ENCODE data around the gene HMCN1.
A peak's percentile ranks its signal among the peaks of the same experiment; 100 is the strongest.

The HMCN1 gene

GRCh38 chr1:186165303-186165702 lies 431.1 kb downstream of the HMCN1 start:
- H3K36me3 ChIP-seq (ENCODE audit: control insufficient read depth in 1 of 2, insufficient read depth in 2 of 2, low read depth in 1 of 2, low read length in 2 of 2): peaks cover 3 to 61% of the 10 kb centered on the region in 2 experiments

GRCh38 chr1:186167096-186167668 lies 433.0 kb downstream of the HMCN1 start:
- Histone ChIP-seq H2BK120ac (ENCODE audit: low read depth, low read length) (no peak overlapping the region), H3K18ac (ENCODE audit: low read depth in 1 of 2, low read length in 2 of 2) (no peak overlapping the region), H3K4me2 (ENCODE audit: low read length, poor library complexity, severe bottlenecking) (no peak overlapping the region), H3K9me3 (ENCODE audit: control insufficient read depth, low read length) (no peaks in the 10 kb centered on the region), H2BK12ac (ENCODE audit: low read length in 2 of 2) (no peak overlapping the region), H3K27ac (ENCODE audit: low read length, poor library complexity, severe bottlenecking) (no peak overlapping the region), H3K14ac (ENCODE audit: low read length in 2 of 2) (no peak overlapping the region), H3K4me3 (ENCODE audit: insufficient read depth in 1 of 2, low read depth in 1 of 2, low read length in 2 of 2) (no peak overlapping the region), H3K4me1 (ENCODE audit: control insufficient read depth, insufficient read depth, low read depth, low read length) (no peaks in the 10 kb centered on the region), H3K9ac (ENCODE audit: low read length) (no peak overlapping the region), H2AFZ (ENCODE audit: low read depth, low read length) (no peak overlapping the region), H3K36me3 (ENCODE audit: control insufficient read depth in 1 of 2, insufficient read depth in 2 of 2, low read depth in 1 of 2, low read length in 2 of 2) (peaks cover 3 to 79% of the 10 kb centered on the region in 2 experiments), H2AK5ac (ENCODE audit: low read length, severe bottlenecking) (no peak overlapping the region), H2BK15ac (ENCODE audit: low read depth, poor library complexity, severe bottlenecking) (no peak overlapping the region), H2BK5ac (ENCODE audit: low read depth, low read length, poor library complexity, severe bottlenecking) (no peak overlapping the region), H3K27me3 (ENCODE audit: control insufficient read depth in 1 of 2, insufficient read depth in 1 of 2, low read length in 2 of 2) (no peaks in the 10 kb centered on the region), H4K8ac (ENCODE audit: low read length) (no peak overlapping the region), H3K23ac (ENCODE audit: low read length in 2 of 2) (no peak overlapping the region), H3K4ac (ENCODE audit: low read depth in 1 of 2, low read length in 2 of 2) (no peak overlapping the region), H3K79me1 (replicated peaks; ENCODE audit: low read length, poor library complexity, severe bottlenecking) (no peaks in the 10 kb centered on the region), H4K91ac (ENCODE audit: low read length) (no peak overlapping the region)
- DNase-seq: no peak
- WGBS: 100% methylated on average over 1 of the region's 5 CpGs

More at GRCh38 chr1:186165303-186165702, 431.1 kb downstream of the HMCN1 start:
- Histone ChIP-seq H4K8ac (ENCODE audit: low read length) (no peak overlapping the region), H3K18ac (ENCODE audit: low read depth in 1 of 2, low read length in 2 of 2) (no peak overlapping the region), H3K4me3 (ENCODE audit: insufficient read depth in 1 of 2, low read depth in 1 of 2, low read length in 2 of 2) (no peak overlapping the region), H2BK12ac (ENCODE audit: low read length in 2 of 2) (no peak overlapping the region), H3K9me3 (ENCODE audit: control insufficient read depth, low read length) (no peaks in the 10 kb centered on the region), H3K79me1 (replicated peaks; ENCODE audit: low read length, poor library complexity, severe bottlenecking) (no peaks in the 10 kb centered on the region), H2BK120ac (ENCODE audit: low read depth, low read length) (no peak overlapping the region), H2AFZ (ENCODE audit: low read depth, low read length) (no peak overlapping the region), H4K91ac (ENCODE audit: low read length) (no peak overlapping the region), H3K23ac (ENCODE audit: low read length in 2 of 2) (no peak overlapping the region), H3K4ac (ENCODE audit: low read depth in 1 of 2, low read length in 2 of 2) (no peak overlapping the region), H3K14ac (ENCODE audit: low read length in 2 of 2) (no peak overlapping the region), H2AK5ac (ENCODE audit: low read length, severe bottlenecking) (no peak overlapping the region), H3K4me1 (ENCODE audit: control insufficient read depth, insufficient read depth, low read depth, low read length) (no peaks in the 10 kb centered on the region), H3K9ac (ENCODE audit: low read length) (no peak overlapping the region), H2BK15ac (ENCODE audit: low read depth, poor library complexity, severe bottlenecking) (no peak overlapping the region), H3K27ac (ENCODE audit: low read length, poor library complexity, severe bottlenecking) (no peak overlapping the region), H3K27me3 (ENCODE audit: control insufficient read depth in 1 of 2, insufficient read depth in 1 of 2, low read length in 2 of 2) (no peaks in the 10 kb centered on the region), H2BK5ac (ENCODE audit: low read depth, low read length, poor library complexity, severe bottlenecking) (no peak overlapping the region), H3K4me2 (ENCODE audit: low read length, poor library complexity, severe bottlenecking) (no peak overlapping the region)
- WGBS: no CpG with 5 or more reads among the region's 1 CpG
- DNase-seq: no peak

DNA sequence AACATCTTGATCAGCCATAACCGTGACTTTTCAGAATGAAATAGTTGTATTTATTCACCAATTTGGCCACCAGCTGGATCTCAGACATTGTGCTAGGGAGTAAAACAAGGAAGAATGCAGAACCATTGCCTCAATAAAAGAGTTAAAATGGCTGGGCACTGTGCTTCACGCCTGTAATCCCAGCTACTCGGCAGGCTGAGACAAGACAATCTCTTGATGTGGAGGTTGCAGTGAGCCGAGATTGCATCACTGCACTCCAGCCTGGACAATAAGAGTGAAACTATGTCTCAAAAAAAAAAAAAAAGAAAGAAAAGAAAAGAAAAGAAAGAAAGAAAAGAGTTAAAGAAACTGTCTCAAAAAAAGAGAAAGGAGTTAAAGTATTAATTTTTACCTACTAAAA lies 441.4 kb downstream of the HMCN1 start:
- no peak overlapping the region for H2BK15ac ChIP-seq (ENCODE audit: low read depth, poor library complexity, severe bottlenecking)
- no peak overlapping the region for H4K91ac ChIP-seq (ENCODE audit: low read length)
- no peak overlapping the region for H2BK5ac ChIP-seq (ENCODE audit: low read depth, low read length, poor library complexity, severe bottlenecking)
- no peak overlapping the region for H3K18ac ChIP-seq (ENCODE audit: low read depth in 1 of 2, low read length in 2 of 2)
- no peak overlapping the region for H3K4ac ChIP-seq (ENCODE audit: low read depth in 1 of 2, low read length in 2 of 2)
- H3K4me3 ChIP-seq (ENCODE audit: insufficient read depth in 1 of 2, low read depth in 1 of 2, low read length in 2 of 2): no peak overlapping the region
- H3K36me3 ChIP-seq (ENCODE audit: control insufficient read depth in 1 of 2, insufficient read depth in 2 of 2, low read depth in 1 of 2, low read length in 2 of 2): peaks cover 0 to 73% of the 10 kb centered on the region in 2 experiments
- 72% methylated on average over 3 of the region's 4 CpGs for WGBS
- DNase-seq: no peak
- peaks cover 4% of the 10 kb centered on the region for H3K9me3 ChIP-seq (ENCODE audit: control insufficient read depth, low read length)
- peak overlapping the region; percentile 54 for H3K9ac ChIP-seq (ENCODE audit: low read length)
- H2BK12ac ChIP-seq (ENCODE audit: low read length in 2 of 2): no peak overlapping the region
- no peak overlapping the region for H3K14ac ChIP-seq (ENCODE audit: low read length in 2 of 2)
- H3K79me1 ChIP-seq (replicated peaks; ENCODE audit: low read length, poor library complexity, severe bottlenecking): no peaks in the 10 kb centered on the region
- H3K23ac ChIP-seq (ENCODE audit: low read length in 2 of 2): no peak overlapping the region
- no peak overlapping the region for H4K8ac ChIP-seq (ENCODE audit: low read length)
- H3K27ac ChIP-seq (ENCODE audit: low read length, poor library complexity, severe bottlenecking): no peak overlapping the region
- no peak overlapping the region for H2BK120ac ChIP-seq (ENCODE audit: low read depth, low read length)
- no peak overlapping the region for H2AFZ ChIP-seq (ENCODE audit: low read depth, low read length)
- H3K4me2 ChIP-seq (ENCODE audit: low read length, poor library complexity, severe bottlenecking): no peak overlapping the region
- H3K27me3 ChIP-seq (ENCODE audit: control insufficient read depth in 1 of 2, insufficient read depth in 1 of 2, low read length in 2 of 2): no peaks in the 10 kb centered on the region
- H3K4me1 ChIP-seq (ENCODE audit: control insufficient read depth, insufficient read depth, low read depth, low read length): no peaks in the 10 kb centered on the region
- no peak overlapping the region for H2AK5ac ChIP-seq (ENCODE audit: low read length, severe bottlenecking)

DNA sequence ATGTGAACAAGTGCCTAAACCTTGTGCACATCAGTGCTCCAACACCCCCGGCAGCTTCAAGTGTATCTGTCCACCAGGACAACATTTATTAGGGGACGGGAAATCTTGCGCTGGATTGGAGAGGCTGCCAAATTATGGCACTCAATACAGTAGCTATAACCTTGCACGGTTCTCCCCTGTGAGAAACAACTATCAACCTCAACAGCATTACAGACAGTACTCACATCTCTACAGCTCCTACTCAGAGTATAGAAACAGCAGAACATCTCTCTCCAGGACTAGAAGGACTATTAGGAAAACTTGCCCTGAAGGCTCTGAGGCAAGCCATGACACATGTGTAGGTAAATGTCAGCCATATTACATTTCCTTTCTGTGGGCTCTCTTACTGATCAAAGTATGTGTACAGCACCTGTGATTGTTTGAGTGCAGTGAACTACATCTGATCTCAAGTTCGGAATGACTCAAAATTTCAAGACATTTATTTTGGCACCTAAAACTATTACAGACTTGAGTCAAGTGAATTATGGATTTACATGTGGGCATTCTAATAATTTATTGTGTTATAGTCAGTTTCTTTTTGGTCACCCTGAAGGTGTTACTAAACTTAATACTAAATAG lies 444.3 kb downstream of the HMCN1 start:
- H4K91ac ChIP-seq (ENCODE audit: low read length): no peak overlapping the region
- H3K4me3 ChIP-seq (ENCODE audit: insufficient read depth in 1 of 2, low read depth in 1 of 2, low read length in 2 of 2): no peak overlapping the region
- no peak overlapping the region for H3K23ac ChIP-seq (ENCODE audit: low read length in 2 of 2)
- no peak overlapping the region for H3K4ac ChIP-seq (ENCODE audit: low read depth in 1 of 2, low read length in 2 of 2)
- H3K4me2 ChIP-seq (ENCODE audit: low read length, poor library complexity, severe bottlenecking): no peak overlapping the region
- H2AK5ac ChIP-seq (ENCODE audit: low read length, severe bottlenecking): no peak overlapping the region
- no peak for DNase-seq
- no peak overlapping the region for H2BK15ac ChIP-seq (ENCODE audit: low read depth, poor library complexity, severe bottlenecking)
- 96% methylated on average over 4 of the region's 5 CpGs for WGBS
- no peak overlapping the region for H3K18ac ChIP-seq (ENCODE audit: low read depth in 1 of 2, low read length in 2 of 2)
- H3K27me3 ChIP-seq (ENCODE audit: control insufficient read depth in 1 of 2, insufficient read depth in 1 of 2, low read length in 2 of 2): no peaks in the 10 kb centered on the region
- H3K14ac ChIP-seq (ENCODE audit: low read length in 2 of 2): no peak overlapping the region
- peaks cover 4% of the 10 kb centered on the region for H3K9me3 ChIP-seq (ENCODE audit: control insufficient read depth, low read length)
- peaks cover 0 to 59% of the 10 kb centered on the region in 2 experiments for H3K36me3 ChIP-seq (ENCODE audit: control insufficient read depth in 1 of 2, insufficient read depth in 2 of 2, low read depth in 1 of 2, low read length in 2 of 2)
- H2AFZ ChIP-seq (ENCODE audit: low read depth, low read length): no peak overlapping the region
- no peak overlapping the region for H2BK5ac ChIP-seq (ENCODE audit: low read depth, low read length, poor library complexity, severe bottlenecking)
- no peak overlapping the region for H3K27ac ChIP-seq (ENCODE audit: low read length, poor library complexity, severe bottlenecking)
- peaks cover under 1% of the 10 kb centered on the region for H3K4me1 ChIP-seq (ENCODE audit: control insufficient read depth, insufficient read depth, low read depth, low read length)
- H4K8ac ChIP-seq (ENCODE audit: low read length): no peak overlapping the region
- H2BK12ac ChIP-seq (ENCODE audit: low read length in 2 of 2): no peak overlapping the region
- H3K79me1 ChIP-seq (replicated peaks; ENCODE audit: low read length, poor library complexity, severe bottlenecking): no peaks in the 10 kb centered on the region
- H3K9ac ChIP-seq (ENCODE audit: low read length): peak overlapping the region; percentile 2
- no peak overlapping the region for H2BK120ac ChIP-seq (ENCODE audit: low read depth, low read length)
